GM19193 (cell line): ENCODE measurements around the gene REV3L.

ENCODE experiments used
- POLR2A ChIP-seq: IDR thresholded peaks from 4 replicates; pipeline ENCODE4 v1.6.1; 2011; ENCODE audit not compliant: insufficient read depth, insufficient read length; ENCODE audit errors: extremely low read depth

Gene REV3L

GRCh38 chr6:111252726-111253125, 230.3 kb downstream of the REV3L start:
- no peak for TF ChIP-seq POLR2A

- TF ChIP-seq POLR2A = no peak
Observed at GRCh38 chr6:111250791-111251354, 232.1 kb downstream of the REV3L start.
